Heart left ventricle (tissue), 16 donors: Measurements from ENCODE around the gene HJURP. TPM values are rescaled to one million over a fixed set of nuclear protein-coding genes. Genes with fewer than 3 reads are reported as not detected.

Experiments
- ATAC-seq, 4 donors: fragments of 200-7000 bp; cut with Tn5 transposase; one replicate each; pipeline ENCODE4 v1.9.1; 2020 to 2022; ENCODE audit warnings: moderate library complexity in 4 of 4, mild to moderate bottlenecking in 3 of 4, moderate number of reproducible peaks in 1 of 4
- DNase-seq, 5 donors: peaks; one replicate each; pipeline ENCODE4 v3.0.0-alpha.2; 2020
- H3K27ac ChIP-seq, 12 donors: fragments of 200-600 bp; sonication (generic) in 4 of 12; one replicate each; pipeline versions ENCODE4 v1.5.0 to v1.8.0; 2016 to 2022; ENCODE audit warnings: mild to moderate bottlenecking in 2 of 12
- H3K27me3 ChIP-seq, 9 donors: fragments of 200-600 bp; sonication (generic) in 2 of 9; one replicate each; pipeline versions ENCODE4 v1.5.1 to v1.8.0; 2016 to 2022; ENCODE audit warnings: mild to moderate bottlenecking in 3 of 9
- H3K36me3 ChIP-seq, 9 donors: fragments of 200-600 bp; sonication (generic) in 2 of 9; one replicate each; pipeline versions ENCODE4 v1.5.0 to v1.8.0; 2018 to 2022; ENCODE audit warnings: mild to moderate bottlenecking in 2 of 9
- H3K4me1 ChIP-seq, 12 donors: fragments of 200-600 bp; sonication (generic) in 4 of 12; one replicate each; pipeline versions ENCODE4 v1.5.0 to v1.8.0; 2016 to 2022; ENCODE audit warnings: mild to moderate bottlenecking in 3 of 12
- H3K4me3 ChIP-seq, 12 donors: fragments of 200-600 bp; sonication (generic) in 4 of 12; one replicate each; pipeline versions ENCODE4 v1.5.0 to v1.8.0; 2017 to 2022; ENCODE audit warnings: mild to moderate bottlenecking in 9 of 12, moderate library complexity in 4 of 12
- H3K9me3 ChIP-seq, 12 donors: fragments of 200-600 bp; sonication (generic) in 4 of 12; one replicate each; pipeline versions ENCODE4 v1.5.0 to v1.8.0; 2016 to 2022; ENCODE audit warnings: mild to moderate bottlenecking in 1 of 12
- CTCF ChIP-seq, 12 donors: fragments of 200-600 bp; sonication (generic) in 4 of 12; IDR thresholded peaks; one replicate each; pipeline versions ENCODE4 v1.5.0 to v1.8.0; 2018 to 2022; ENCODE audit warnings: antibody characterized with exemption in 12 of 12, mild to moderate bottlenecking in 5 of 12
- POLR2A ChIP-seq, 2 donors: fragments of 450-650 bp; IDR thresholded peaks; one replicate each; pipeline ENCODE4 v1.6.1; 2017; ENCODE audit warnings: antibody characterized with exemption in 2 of 2, mild to moderate bottlenecking in 2 of 2, moderate library complexity in 2 of 2
- WGBS, 4 donors: extraction: QIAGEN DNeasy Blood & Tissue Kit in 2 of 4; methylation state at CpG; one replicate each; pipeline versions ENCODE4 v1.1.5 to v1.1.7; 2013 to 2018; 5-methylcytosine and 5-hydroxymethylcytosine counted together
- intact Hi-C, 10 donors: fragments of 100-400 bp; cut with DNase I; formaldehyde crosslinking; loops; one replicate each; pipeline versions ENCODE4 v1.11.1 to v1.14.2; 2022
- polyA plus RNA-seq, 2 donors: library from polyadenylated mRNA; stranded (reverse); fragments of 200-250 nt; gene quantifications; one replicate each; pipeline ENCODE4 v1.2.3, GENCODE V29; 2013
- total RNA-seq, 9 donors: library from RNA; depleted of rRNA in 2 of 9; stranded (reverse); fragments of >200 nt in 2 of 9; fragmentation: NEBNext Ultra II Directional in 3 of 9; extraction: Animal tissue kit (Norgen Biotek cat#: 25700) in 3 of 9; gene quantifications; one replicate each; pipeline versions ENCODE4 v1.1.0 to v1.2.4, GENCODE V29; 2016 to 2023
- donor health status: ischemic (EF 13 %, LVEDD 7.1; RV severe dilation, severe dysfunction).
- donor health status: healthy with polysubstance abuse.
- donor health status: DM: no; HTN: yes; CAD: no.
- donor health status: DM: no; HTN: no; CAD: no.
- donor health status: ischemic (EF 25% LVEDD 6.9; RV normal size, moderate dysfunction).
- donor health status: ischemic (EF 25% LVEDD 5.7; RV mildly dilated, moderate dysfunction).
- donor health status: healthy.
- donor health status: DM: yes; HTN: yes; CAD: no.
- donor health status: ischemic (EF 35%, LVEDD 5.7; RV mildly dilated, moderate dysfunction).
- donor health status: nonischemic (EF 11% LVEDD 7.7; RV severe dilation, severe dysfunction).
- donor health status: DM: yes; HTN: yes; CAD: no.
- donor health status: PGD.
- donor health status: ischemic (EF 29% LVEDD 5.4; RV normal size, mild dysfunction).
- donor health status: nonischemic (EF 23%, LVEDD 6.1; RV moderate dilation, normal function).

The HJURP gene
- total and polyA plus RNA-seq, 11 donors = 0.08 to 8.4 (median 0.41) TPM; not detected in 3

DNA sequence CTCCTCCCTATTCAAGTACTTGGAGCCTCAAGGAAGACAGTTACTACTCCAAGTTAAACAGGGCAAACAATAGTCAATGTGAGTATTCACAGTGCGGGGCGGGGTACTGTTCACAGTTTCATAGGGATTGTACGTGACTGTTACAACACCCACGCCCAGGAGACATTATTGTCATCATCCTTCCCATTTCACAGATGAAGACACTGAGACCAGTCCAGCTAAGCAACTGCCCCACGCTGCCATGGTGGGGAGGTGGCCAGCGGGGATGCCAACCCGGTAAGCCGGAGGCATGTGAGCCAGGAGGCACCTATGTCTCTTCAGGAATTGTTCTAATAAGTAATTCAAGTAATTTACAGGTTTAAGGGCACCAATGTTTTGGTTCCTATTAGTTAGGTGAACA lies 982 bp downstream of the HJURP start:
- TF ChIP-seq CTCF (IDR thresholded peaks at IDR 0.05) (no peak), POLR2A (IDR thresholded peaks at IDR 0.05) (no peak)
- H3K27ac ChIP-seq = no peak overlapping the region
- intact Hi-C loops = loop anchor here in 1 of 10 donors (10.0 kb wide), 1 partner anchor 289 kb away; the partner anchor contains the start of gene USP40
- no peak for DNase-seq
- peak overlapping the region in 5 of 12 donors; percentile 60 to 87 (median 76) for H3K4me3 ChIP-seq
- WGBS, 4 donors = 37 to 43% (median 41%) methylated on average over 8 of the region's 8 CpGs
- no peaks in the 10 kb centered on the region for H3K9me3 ChIP-seq
- peaks cover 0 to 4% (median 0%) of the 10 kb centered on the region in 9 donors for H3K27me3 ChIP-seq
- peaks cover 0 to 26% (median 7%) of the 10 kb centered on the region in 12 donors for H3K4me1 ChIP-seq
- H3K36me3 ChIP-seq = peaks cover 0 to 1% (median 0%) of the 10 kb centered on the region in 9 donors
- no peak for ATAC-seq

- WGBS, 4 donors = 61 to 79% (median 74%) methylated on average over 3 of the region's 3 CpGs
- Histone ChIP-seq H3K36me3 (peaks cover 0 to 7% (median 0%) of the 10 kb centered on the region in 9 donors), H3K27me3 (peaks cover 0 to 4% (median 0%) of the 10 kb centered on the region in 9 donors), H3K4me3 (no peak overlapping the region), H3K4me1 (peaks cover 0 to 26% (median 7%) of the 10 kb centered on the region in 12 donors), H3K27ac (no peak overlapping the region), H3K9me3 (no peaks in the 10 kb centered on the region)
- no peak for DNase-seq
- no peak for ATAC-seq
- no peak for TF ChIP-seq POLR2A (IDR thresholded peaks at IDR 0.05)
- intact Hi-C loops = loop anchor here in 1 of 10 donors (10.0 kb wide), 1 partner anchor 287 kb away; the partner anchor contains the start of gene USP40
These were observed 2.3 kb downstream of the HJURP start for GRCh38 chr2:233852056-233852455.

DNA sequence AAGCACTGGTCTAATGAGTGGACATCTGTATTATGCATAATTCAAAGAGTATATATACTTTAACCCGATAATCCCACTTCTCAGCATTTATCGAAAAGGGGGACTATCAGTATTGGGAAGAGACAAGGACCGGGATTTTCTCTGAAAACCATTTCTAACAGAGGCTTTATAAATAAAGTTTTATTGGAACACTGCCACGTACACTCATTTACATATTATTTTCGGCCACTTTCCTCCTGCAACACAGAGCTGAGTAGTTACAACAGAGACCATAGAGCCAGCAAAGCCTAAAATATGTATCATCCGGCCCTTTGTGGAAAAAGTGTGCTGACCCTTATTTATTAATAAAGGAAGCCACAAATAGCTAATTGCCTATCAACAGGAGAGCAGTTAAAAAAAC lies 3.2 kb downstream of the HJURP start:
- intact Hi-C loops = loop anchor here in 1 of 10 donors (10.0 kb wide), 1 partner anchor 286 kb away; the partner anchor contains the start of gene USP40
- ATAC-seq = no peak

DNA sequence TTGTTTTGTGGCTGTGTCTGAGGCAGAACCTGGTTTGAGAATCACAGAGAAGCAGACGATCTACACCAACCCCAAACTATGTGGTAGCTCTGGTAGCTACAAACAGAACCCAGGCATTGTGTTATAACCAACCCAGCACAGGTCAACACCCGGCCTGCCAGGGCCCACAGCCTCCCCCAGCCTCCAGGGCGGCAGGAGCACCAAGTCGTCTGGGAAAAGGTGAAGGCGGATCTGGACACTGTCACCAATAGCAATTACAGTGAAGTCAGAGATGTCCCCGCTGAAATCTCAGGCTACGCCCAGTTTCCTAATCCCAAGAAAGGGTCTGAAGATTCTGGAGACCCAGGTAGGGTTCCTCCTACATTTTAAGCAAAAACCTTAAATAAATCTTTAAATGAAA lies 3.6 kb downstream of the HJURP start:
- H3K27me3 ChIP-seq = peaks cover 0 to 4% (median 0%) of the 10 kb centered on the region in 9 donors
- TF ChIP-seq POLR2A (IDR thresholded peaks at IDR 0.05) (no peak), CTCF (IDR thresholded peaks at IDR 0.05) (no peak)
- DNase-seq (no peak), ATAC-seq (no peak)
- no peak overlapping the region for H3K4me3 ChIP-seq
- peaks cover 0 to 26% (median 7%) of the 10 kb centered on the region in 12 donors for H3K4me1 ChIP-seq
- intact Hi-C loops = loop anchor here in 1 of 10 donors (10.0 kb wide), 1 partner anchor 286 kb away; the partner anchor contains the start of gene USP40
- WGBS, 4 donors = 84 to 92% (median 91%) methylated on average over 7 of the region's 7 CpGs
- peaks cover 0 to 7% (median 0%) of the 10 kb centered on the region in 9 donors for H3K36me3 ChIP-seq
- no peaks in the 10 kb centered on the region for H3K9me3 ChIP-seq
- H3K27ac ChIP-seq = no peak overlapping the region

More for the DNA sequence above, 3.2 kb downstream of the HJURP start:
- no peak for TF ChIP-seq CTCF (IDR thresholded peaks at IDR 0.05)
- TF ChIP-seq POLR2A (IDR thresholded peaks at IDR 0.05) = no peak
- DNase-seq = no peak
- 93 to 97% (median 96%) methylated on average over 6 of the region's 6 CpGs for WGBS, 4 donors
- Histone ChIP-seq H3K27me3 (peaks cover 0 to 4% (median 0%) of the 10 kb centered on the region in 9 donors), H3K27ac (no peak overlapping the region), H3K4me3 (no peak overlapping the region), H3K36me3 (peaks cover 0 to 7% (median 0%) of the 10 kb centered on the region in 9 donors), H3K9me3 (no peaks in the 10 kb centered on the region), H3K4me1 (peaks cover 0 to 26% (median 7%) of the 10 kb centered on the region in 12 donors)
